Measurements from ENCODE around the gene LYL1.

Gene LYL1

DNA sequence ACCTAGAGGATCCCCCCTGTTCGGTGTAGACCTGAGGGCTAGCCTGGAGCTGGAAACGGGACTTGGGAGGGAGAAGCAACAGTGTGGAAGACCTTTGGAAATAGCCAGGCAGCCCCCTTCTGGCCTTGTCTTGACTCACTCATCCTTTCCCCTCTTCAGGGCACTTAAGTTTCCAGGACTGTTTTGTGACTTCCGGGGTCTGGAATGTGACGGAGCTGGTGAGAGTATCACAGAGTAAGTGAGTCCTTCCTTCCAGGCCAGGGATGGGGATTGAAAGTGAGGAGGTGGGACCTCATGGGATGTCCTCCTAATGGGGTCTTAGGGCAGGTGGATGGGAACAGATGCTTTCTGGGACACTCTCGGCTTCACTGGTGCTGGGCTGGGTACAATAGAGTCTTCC, 29.4 kb downstream of the LYL1 start:
- TF ChIP-seq, protein P1, sequence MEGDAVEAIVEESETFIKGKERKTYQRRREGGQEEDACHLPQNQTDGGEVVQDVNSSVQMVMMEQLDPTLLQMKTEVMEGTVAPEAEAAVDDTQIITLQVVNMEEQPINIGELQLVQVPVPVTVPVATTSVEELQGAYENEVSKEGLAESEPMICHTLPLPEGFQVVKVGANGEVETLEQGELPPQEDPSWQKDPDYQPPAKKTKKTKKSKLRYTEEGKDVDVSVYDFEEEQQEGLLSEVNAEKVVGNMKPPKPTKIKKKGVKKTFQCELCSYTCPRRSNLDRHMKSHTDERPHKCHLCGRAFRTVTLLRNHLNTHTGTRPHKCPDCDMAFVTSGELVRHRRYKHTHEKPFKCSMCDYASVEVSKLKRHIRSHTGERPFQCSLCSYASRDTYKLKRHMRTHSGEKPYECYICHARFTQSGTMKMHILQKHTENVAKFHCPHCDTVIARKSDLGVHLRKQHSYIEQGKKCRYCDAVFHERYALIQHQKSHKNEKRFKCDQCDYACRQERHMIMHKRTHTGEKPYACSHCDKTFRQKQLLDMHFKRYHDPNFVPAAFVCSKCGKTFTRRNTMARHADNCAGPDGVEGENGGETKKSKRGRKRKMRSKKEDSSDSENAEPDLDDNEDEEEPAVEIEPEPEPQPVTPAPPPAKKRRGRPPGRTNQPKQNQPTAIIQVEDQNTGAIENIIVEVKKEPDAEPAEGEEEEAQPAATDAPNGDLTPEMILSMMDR (IDR thresholded peaks at IDR 0.05; ENCODE audit: insufficient read depth, low read length, poor library complexity, severe bottlenecking), result no peak
- no peak for DNase-seq (ENCODE audit: extremely low read depth, insufficient read length)
- Histone ChIP-seq H3K4me3 (replicated peaks; ENCODE audit: low read depth, low read length) (no peak overlapping the region), H3K36me3 (ENCODE audit: control insufficient read depth, insufficient read depth, low read length) (no peaks in the 10 kb centered on the region), H3K27me3 (replicated peaks; ENCODE audit: control insufficient read depth, insufficient read depth, low read length) (peaks cover 1% of the 10 kb centered on the region; the same call in 1 of the 2 replicates)

DNA sequence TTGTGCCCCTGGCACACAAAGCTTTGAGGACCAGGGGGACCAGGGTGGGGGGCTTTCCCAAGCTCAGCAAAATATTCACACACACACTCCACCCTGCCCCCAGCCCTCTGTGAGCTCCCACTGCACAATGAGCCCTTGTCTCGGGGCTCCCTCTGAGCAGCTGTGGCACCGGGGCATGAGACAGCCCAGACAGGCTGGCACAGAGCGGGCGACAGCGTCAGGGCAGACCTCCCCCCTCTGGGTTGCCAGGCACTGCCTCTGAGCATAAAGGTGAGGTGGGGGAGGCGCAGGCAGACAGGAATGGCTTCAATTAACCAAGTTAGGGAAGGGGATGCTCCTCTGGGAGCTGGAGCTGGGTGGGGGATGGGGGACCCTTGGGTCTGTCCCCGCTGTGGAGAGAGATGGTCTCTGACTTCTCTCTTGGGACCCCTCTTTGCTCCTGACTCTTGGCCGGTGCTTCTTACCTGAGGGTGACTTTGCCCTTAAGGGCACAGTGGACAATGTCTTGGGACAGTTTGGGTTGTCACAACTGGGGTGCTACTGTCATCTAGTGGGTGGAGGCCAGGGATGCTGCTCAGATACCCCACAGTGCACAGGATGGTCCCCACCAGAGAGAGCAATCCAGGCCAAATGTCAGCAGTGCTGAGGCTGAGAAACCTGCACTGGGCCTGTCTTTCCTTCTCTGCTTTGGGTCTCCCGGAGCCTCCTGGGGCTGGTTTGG, 30.3 kb downstream of the LYL1 start:
- TF ChIP-seq, protein P1 (IDR thresholded peaks at IDR 0.05; ENCODE audit: insufficient read depth, low read length, poor library complexity, severe bottlenecking), result no peak
- H3K36me3 ChIP-seq (ENCODE audit: control insufficient read depth, insufficient read depth, low read length), result no peaks in the 10 kb centered on the region
- DNase-seq (ENCODE audit: extremely low read depth, insufficient read length), result no peak
- peaks cover 1% of the 10 kb centered on the region; the same call in 1 of the 2 replicates for H3K27me3 ChIP-seq (replicated peaks; ENCODE audit: control insufficient read depth, insufficient read depth, low read length)
- no peak overlapping the region for H3K4me3 ChIP-seq (replicated peaks; ENCODE audit: low read depth, low read length)

DNA sequence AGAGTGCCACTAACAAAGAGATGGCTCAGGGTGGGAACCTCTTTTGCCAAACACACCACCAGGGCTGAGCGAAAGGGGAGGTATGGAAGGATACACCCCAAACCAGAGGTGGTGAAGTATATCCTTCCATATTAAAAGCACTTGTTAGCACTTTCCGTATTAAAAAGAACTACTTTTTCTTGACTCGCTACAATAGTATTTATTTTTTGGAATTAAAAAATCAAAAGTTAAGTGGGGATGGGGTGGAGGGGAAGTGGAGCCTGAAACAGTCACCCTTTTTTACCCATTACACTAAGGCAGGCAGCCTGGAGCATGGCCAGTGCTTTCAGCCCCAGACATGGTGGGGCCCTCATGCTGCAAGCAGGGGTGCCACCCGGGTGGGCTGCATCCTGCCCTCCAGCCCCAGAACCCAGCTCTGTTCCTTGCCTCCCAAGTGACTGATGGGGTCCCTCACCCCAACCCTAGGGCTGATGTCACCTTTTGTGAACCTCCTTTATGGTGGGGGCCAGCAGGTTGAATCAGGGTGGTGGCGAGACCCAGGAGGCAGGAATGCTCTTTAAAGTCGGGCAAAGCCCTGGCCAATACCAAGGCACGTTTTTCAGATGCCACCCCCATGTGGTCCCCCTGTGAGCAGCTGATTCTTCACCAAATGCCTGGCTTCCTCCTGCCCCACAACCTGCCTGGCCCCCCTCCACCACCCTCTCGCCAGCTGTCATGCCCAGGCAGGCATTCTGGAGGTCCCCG, 31.0 kb downstream of the LYL1 start:
- DNase-seq (ENCODE audit: extremely low read depth, insufficient read length), result no peak
- peaks cover 1% of the 10 kb centered on the region; the same call in 1 of the 2 replicates for H3K27me3 ChIP-seq (replicated peaks; ENCODE audit: control insufficient read depth, insufficient read depth, low read length)
- no peak overlapping the region for H3K4me3 ChIP-seq (replicated peaks; ENCODE audit: low read depth, low read length)
- no peaks in the 10 kb centered on the region for H3K36me3 ChIP-seq (ENCODE audit: control insufficient read depth, insufficient read depth, low read length)
- TF ChIP-seq, protein P1 (IDR thresholded peaks at IDR 0.05; ENCODE audit: insufficient read depth, low read length, poor library complexity, severe bottlenecking), result no peak

DNA sequence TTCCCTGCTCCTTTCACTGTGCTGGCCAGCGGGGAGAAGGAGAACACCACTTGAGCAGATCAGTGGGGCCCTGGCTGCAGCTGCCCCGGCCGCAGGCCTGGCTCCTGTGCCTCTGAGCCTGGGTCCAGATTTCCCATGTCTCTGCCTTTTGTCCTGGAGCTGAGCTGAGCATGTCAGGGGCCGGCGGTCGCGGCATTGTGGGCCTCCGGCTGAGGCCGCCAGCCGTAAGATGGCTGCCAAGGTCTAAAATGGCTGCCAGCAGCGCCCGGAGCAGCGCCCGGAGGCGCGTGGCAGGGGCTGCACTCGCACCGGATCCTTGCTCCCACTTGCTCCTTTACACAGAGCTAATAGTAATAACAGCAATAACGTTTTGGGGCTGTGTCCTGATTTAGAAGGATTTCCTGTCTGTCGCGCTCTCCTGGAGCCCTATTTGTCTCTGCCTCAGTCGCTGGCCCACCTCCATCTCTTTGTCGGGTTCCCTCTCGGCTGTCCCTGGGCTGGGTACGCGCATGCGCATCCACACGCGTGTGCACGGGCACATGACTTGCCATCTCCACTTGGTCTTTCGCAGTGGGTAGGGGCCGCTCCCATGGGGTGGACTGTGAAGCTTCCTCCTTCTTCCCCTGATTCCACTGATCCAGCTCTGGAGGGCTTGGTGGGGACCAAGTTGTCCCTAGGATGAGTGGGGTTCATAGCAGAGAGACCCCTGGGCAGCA, 32.1 kb downstream of the LYL1 start:
- peaks cover 1% of the 10 kb centered on the region; the same call in 1 of the 2 replicates for H3K27me3 ChIP-seq (replicated peaks; ENCODE audit: control insufficient read depth, insufficient read depth, low read length)
- no peak for DNase-seq (ENCODE audit: extremely low read depth, insufficient read length)
- H3K4me3 ChIP-seq (replicated peaks; ENCODE audit: low read depth, low read length), result no peak overlapping the region
- TF ChIP-seq, protein P1 (IDR thresholded peaks at IDR 0.05; ENCODE audit: insufficient read depth, low read length, poor library complexity, severe bottlenecking), result no peak
- H3K36me3 ChIP-seq (ENCODE audit: control insufficient read depth, insufficient read depth, low read length), result no peaks in the 10 kb centered on the region

DNA sequence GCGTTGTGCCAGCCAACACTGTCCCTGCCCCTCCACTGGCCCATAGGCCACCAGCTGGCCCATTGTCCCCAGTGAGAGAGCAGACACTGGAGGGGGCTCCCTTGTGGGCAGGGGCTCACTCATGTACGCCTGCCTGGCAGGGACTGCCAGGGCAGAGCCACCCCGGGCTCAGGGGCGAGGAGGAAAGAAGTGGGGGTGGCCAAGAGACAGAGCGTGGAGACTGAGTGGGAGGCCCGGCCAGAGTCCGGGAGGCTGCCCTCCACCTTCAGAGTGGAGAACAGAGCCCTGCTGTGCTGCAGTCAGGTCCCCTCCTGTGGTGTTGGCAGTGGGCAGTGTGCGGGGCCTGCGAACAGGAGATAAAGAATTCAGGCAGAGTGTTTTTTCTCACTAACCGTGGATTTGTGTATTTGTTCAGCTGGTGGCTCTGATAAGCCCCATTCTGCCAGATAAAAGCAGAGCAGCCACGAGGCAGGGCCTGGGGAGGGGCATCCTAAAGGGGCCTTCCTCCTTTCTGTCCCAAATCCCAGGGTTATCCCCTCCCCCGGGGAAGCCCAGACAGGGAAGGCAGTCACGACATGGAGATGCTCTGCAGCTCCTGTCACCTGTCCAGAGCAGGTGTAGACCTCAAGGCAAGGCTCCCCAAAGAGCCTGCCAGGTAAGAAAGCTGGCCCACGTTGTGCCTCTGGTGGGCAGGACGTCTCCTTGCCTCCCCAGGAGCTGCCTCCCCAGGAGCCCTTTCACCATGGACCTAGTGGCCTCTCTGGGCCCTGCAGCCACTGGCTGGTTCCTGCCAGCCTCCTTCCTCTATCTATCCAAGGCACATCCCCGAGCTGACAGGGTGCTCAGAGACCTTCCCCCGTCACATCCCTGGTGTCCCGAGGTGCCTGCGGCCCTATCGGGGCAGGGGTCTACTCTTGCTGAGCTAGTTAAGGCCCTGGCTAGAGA, 33.0 kb downstream of the LYL1 start:
- DNase-seq (ENCODE audit: extremely low read depth, insufficient read length), result no peak
- TF ChIP-seq, protein P1 (IDR thresholded peaks at IDR 0.05; ENCODE audit: insufficient read depth, low read length, poor library complexity, severe bottlenecking), result no peak
- no peaks in the 10 kb centered on the region for H3K36me3 ChIP-seq (ENCODE audit: control insufficient read depth, insufficient read depth, low read length)
- H3K4me3 ChIP-seq (replicated peaks; ENCODE audit: low read depth, low read length), result no peak overlapping the region
- peaks cover 1% of the 10 kb centered on the region; the same call in 1 of the 2 replicates for H3K27me3 ChIP-seq (replicated peaks; ENCODE audit: control insufficient read depth, insufficient read depth, low read length)

Measured in GM06990 (cell line).